Measurements from ENCODE around the gene CSGALNACT2.

The CSGALNACT2 gene

DNA sequence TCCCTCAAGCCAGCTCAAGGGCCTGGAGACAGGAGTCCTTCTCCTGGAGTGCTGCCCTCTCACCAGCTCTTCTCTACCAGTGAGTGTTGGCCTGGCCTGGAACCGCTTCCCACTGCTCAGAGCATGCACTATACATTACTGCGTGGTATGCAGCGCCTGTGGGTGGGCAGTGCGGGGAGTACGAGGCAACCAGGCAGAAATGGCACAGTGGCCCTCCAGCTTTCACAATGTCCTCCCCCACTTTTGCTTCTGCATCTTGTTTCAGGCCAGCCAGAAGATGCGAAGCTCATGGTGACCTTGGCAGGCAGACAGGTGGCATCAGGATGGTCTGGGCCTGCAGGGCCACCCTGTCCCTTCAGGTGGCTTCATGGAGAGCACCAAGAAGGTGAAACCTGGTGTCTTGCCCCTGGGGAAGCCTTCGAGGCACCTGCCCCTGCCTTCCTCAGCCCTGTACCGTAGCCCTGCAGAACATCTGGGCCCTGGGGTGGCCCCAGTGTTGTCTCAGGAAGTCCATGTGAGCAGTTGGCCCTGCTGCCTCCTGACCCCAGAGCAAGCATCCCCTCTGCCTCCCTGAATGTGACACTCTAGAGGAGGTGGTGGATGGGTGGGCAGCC lies 92.8 kb downstream of the CSGALNACT2 start:
- no peak for DNase-seq

DNA sequence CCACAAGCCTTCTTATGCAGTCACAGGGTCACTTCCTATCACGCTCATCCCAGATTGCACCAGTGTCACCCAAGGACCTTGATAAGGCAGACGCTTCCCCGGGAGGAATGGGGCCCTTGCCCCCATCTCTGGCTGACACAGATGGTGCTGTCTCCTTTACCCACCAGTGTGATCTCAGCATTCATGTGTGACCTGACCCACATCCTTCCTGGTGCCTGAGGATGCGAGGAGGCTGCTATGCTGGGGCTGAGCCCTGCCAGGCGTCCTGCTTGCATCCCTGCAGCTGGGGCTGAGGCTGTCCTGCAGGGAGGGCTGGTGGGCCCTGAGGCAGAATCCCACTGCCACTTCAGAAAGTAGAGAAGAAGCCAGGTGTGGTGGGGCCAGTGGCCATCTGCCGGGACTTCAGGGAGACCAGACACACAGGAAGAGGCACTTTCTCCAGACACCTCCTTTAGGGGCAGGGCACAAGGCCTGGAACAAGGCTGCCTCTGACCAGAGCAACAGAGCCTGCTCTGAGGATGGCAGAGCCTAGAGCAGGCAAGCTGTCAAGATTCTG lies 93.4 kb downstream of the CSGALNACT2 start:
- no peak for DNase-seq

DNA sequence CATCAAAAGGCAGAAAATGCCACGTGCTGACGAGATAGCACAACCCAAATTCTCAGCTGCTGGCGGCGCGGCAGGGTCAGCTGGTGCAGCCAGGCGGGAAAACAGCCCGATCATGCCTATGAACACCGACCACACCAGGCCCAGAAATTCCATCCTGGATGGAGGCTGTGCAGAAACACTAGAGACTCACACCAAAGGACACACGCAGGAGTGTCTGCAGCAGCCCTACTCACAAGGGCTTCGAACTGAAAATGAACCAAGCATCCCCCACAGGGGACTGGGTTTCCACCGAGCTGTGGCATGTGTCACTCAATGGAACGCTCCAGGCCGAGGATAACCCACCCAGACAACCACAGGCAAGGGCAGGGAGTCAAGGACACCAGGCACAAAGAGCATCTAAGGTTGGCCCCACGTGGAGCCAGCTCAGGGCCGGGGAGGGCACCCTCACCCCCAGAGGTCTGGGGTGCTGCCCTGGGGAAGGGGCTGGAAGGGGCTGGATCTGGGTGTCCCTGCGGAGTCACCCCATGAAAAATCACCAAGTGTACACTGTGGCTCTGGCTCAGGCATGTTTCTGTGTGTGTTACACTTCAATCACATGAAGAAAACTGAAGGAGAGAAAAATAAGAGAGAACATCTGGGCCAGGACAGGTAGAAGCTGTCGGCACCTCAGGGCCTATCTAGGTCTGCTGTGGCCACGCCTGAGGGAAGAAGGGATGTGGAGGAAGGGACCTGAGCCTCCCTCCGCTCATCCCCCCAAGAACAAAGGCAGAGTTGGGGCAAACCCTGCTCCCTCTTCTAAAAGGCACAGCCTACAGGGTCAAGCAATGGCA lies 95.6 kb downstream of the CSGALNACT2 start:
- DNase-seq: no peak

DNA sequence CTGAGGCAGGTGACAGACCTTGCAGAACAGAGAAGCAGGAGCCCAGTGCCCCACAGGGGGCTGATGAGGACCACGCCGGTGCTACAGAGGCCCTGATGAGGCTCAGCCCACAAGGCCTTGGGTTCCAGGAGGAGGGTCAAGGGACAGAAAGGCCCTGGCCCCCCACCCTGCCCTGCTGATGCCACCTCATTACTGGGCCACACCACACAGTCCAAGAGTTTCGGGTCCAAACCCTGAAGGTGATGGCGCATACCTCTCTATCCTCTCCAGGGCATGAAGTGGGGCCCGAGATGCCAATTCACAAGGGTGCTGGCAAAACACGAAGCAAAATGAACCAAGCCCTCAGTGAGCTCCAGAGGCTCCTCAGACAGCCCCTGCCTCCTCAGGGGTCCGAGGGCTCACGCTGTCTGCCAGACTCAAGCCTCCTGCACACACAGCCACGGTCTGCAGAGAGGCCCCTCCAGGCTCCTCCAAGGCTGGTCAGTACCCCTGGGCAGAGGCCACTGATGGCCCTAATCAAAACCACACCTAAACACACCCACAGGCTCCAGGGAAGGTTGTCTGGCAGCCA lies 96.3 kb downstream of the CSGALNACT2 start:
- DNase-seq: no peak

All from NCI-H2171 treated with DMSO at 0.1 percent for 48 hours (cell line).